ENCODE data around the gene CTLA4.

DNA sequence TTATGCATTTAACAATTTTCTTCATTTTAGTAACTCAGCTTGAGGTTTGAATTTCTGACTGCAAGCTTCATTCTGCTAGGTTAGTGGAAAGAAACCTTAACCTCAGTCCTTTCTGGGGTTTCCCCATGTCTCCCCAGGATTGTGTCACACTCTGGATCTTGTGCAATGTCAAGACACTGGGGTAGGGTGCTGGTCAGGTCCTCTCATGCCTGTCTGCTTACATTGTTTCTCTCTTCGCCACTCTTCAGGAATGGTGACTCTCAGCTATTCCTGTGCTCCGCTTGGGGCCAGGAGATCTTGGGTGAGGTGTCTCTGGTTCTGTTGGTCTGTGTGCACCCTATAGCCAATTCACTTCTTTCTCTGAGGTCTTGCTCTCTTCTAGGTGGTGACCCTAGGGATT lies 23.9 kb downstream of the CTLA4 start:
- TF ChIP-seq EZH2 (IDR thresholded peaks at IDR 0.05; ENCODE audit: insufficient read depth, poor library complexity, severe bottlenecking): no peak
- TF ChIP-seq EZH2phosphoT487 (IDR thresholded peaks at IDR 0.05; ENCODE audit: insufficient read depth, low read depth): no peak
